WTC11 (cell line): ENCODE data around the gene ADCY1. TPM values are rescaled to one million over a fixed set of nuclear protein-coding genes. Genes with fewer than 3 reads are reported as not detected.

Experiments used
- ATAC-seq: fragments of 200-7000 bp; cut with Tn5 transposase; 2 replicates; pipeline ENCODE4 v1.10.0; 2021; ENCODE audit warnings: mild to moderate bottlenecking, moderate library complexity
- CTCF ChIA-PET: fragments of 300-600 bp; sonication (Branson Sonifier 250); formaldehyde crosslinking; loops from one replicate; lab custom pipeline; 2021; ENCODE audit warnings: antibody characterized with exemption; lab: Charles Lee
- POLR2A ChIA-PET: fragments of 350-600 bp; sonication (Branson Sonifier 250); formaldehyde crosslinking; loops from one replicate; lab custom pipeline; 2021; ENCODE audit warnings: antibody characterized with exemption; lab: Charles Lee
- DNase-seq: peaks from one replicate; pipeline ENCODE4 v3.0.0; 2021; ENCODE audit warnings: low spot score
- H3K27ac Mint-ChIP-seq: 2 replicates; pipeline ENCODE4 v1.8.0; 2021; ENCODE audit warnings: mixed read lengths
- H3K27me3 Mint-ChIP-seq: 2 replicates; pipeline ENCODE4 v1.8.0; 2021; ENCODE audit warnings: low read depth, mild to moderate bottlenecking, moderate library complexity, mixed read lengths
- H3K36me3 Mint-ChIP-seq: 2 replicates; pipeline ENCODE4 v1.8.0; 2021; ENCODE audit warnings: mixed read lengths
- H3K4me1 Mint-ChIP-seq: 2 replicates; pipeline ENCODE4 v1.8.0; 2022; ENCODE audit warnings: mixed read lengths
- H3K4me3 Mint-ChIP-seq: 2 replicates; pipeline ENCODE4 v1.8.0; 2021; ENCODE audit warnings: mild to moderate bottlenecking, moderate library complexity, mixed read lengths
- H3K9me3 Mint-ChIP-seq: 2 replicates; pipeline ENCODE4 v1.8.0; 2021; ENCODE audit warnings: mixed read lengths
- ATF1 ChIP-seq: sonication (generic); formaldehyde crosslinking; IDR thresholded peaks from 2 replicates; pipeline ENCODE4 v1.8.1; 2023; ENCODE audit warnings: mild to moderate bottlenecking, moderate library complexity, missing genetic modification reagents
- ATF3 ChIP-seq: sonication (generic); formaldehyde crosslinking; conservative IDR thresholded peaks from 2 replicates; pipeline ENCODE4 v1.8.1; 2022; ENCODE audit warnings: mild to moderate bottlenecking, missing genetic modification reagents
- CDX4 ChIP-seq: fragments of 250-450 bp; sonication (Bioruptor Pico); IDR thresholded peaks from 2 replicates; pipeline ENCODE4 v1.9.0; 2021; ENCODE audit warnings: moderate library complexity, mild to moderate bottlenecking, inconsistent platforms, borderline replicate concordance
- CREM ChIP-seq: sonication (generic); formaldehyde crosslinking; IDR thresholded peaks from 2 replicates; pipeline ENCODE4 v1.8.1; 2022; ENCODE audit warnings: mild to moderate bottlenecking, missing genetic modification reagents, moderate library complexity
- E2F1 ChIP-seq: sonication (generic); formaldehyde crosslinking; IDR thresholded peaks from 2 replicates; pipeline ENCODE4 v1.8.0; 2022; ENCODE audit warnings: mild to moderate bottlenecking, missing genetic modification reagents
- ELF4 ChIP-seq: sonication (generic); formaldehyde crosslinking; IDR thresholded peaks from 2 replicates; pipeline ENCODE4 v1.8.1; 2022; ENCODE audit warnings: low read depth, mild to moderate bottlenecking, moderate library complexity, missing genetic modification reagents
- ESRRA ChIP-seq: sonication (generic); formaldehyde crosslinking; IDR thresholded peaks from 2 replicates; pipeline ENCODE4 v1.8.1; 2022; ENCODE audit warnings: mild to moderate bottlenecking, missing genetic modification reagents, borderline replicate concordance
- KAT7 ChIP-seq: sonication (generic); formaldehyde crosslinking; IDR thresholded peaks from 2 replicates; pipeline ENCODE4 v1.8.1; 2023; ENCODE audit warnings: missing genetic modification reagents, mild to moderate bottlenecking, borderline replicate concordance
- NR1H2 ChIP-seq: sonication (generic); formaldehyde crosslinking; IDR thresholded peaks from 2 replicates; pipeline ENCODE4 v1.9.0; 2021; ENCODE audit warnings: mild to moderate bottlenecking, moderate library complexity, missing genetic modification reagents
- TCF7 ChIP-seq: sonication (generic); formaldehyde crosslinking; IDR thresholded peaks from 2 replicates; pipeline ENCODE4 v1.8.0; 2022; ENCODE audit warnings: mild to moderate bottlenecking, low read depth, missing genetic modification reagents, moderate library complexity
- TEAD4 ChIP-seq: sonication (generic); formaldehyde crosslinking; IDR thresholded peaks from 2 replicates; pipeline ENCODE4 v1.8.0; 2022; ENCODE audit warnings: mild to moderate bottlenecking, missing genetic modification reagents
- ZNF121 ChIP-seq: sonication (generic); formaldehyde crosslinking; IDR thresholded peaks from 2 replicates; pipeline ENCODE4 v1.8.0; 2023; ENCODE audit warnings: missing genetic modification reagents
- ZNF416 ChIP-seq: fragments of 250-450 bp; sonication (Bioruptor Pico); IDR thresholded peaks from 2 replicates; pipeline ENCODE4 v1.9.0; 2021; ENCODE audit warnings: mild to moderate bottlenecking, inconsistent platforms
- ZNF671 ChIP-seq: fragments of 250-450 bp; sonication (Bioruptor Pico); IDR thresholded peaks from 2 replicates; pipeline ENCODE4 v1.8.0; 2021; ENCODE audit warnings: mild to moderate bottlenecking
- total RNA-seq: library from RNA; stranded (reverse); gene quantifications from 3 replicates; pipeline ENCODE4 v1.2.3, GENCODE V29; 2021
- TF ChIP-seq, protein P1 (sequence below): sonication (generic); formaldehyde crosslinking; IDR thresholded peaks from 2 replicates; pipeline ENCODE4 v1.8.1; 2022; ENCODE audit warnings: mild to moderate bottlenecking, missing genetic modification reagents, moderate library complexity, borderline replicate concordance
- TF ChIP-seq, protein P2 (sequence below): sonication (generic); formaldehyde crosslinking; IDR thresholded peaks from 2 replicates; pipeline ENCODE4 v1.8.1; 2023; ENCODE audit warnings: mild to moderate bottlenecking, missing genetic modification reagents, moderate library complexity
- TF ChIP-seq, protein P3 (sequence below): sonication (generic); formaldehyde crosslinking; IDR thresholded peaks from 2 replicates; pipeline ENCODE4 v1.8.1; 2023; ENCODE audit warnings: mild to moderate bottlenecking, missing genetic modification reagents

ADCY1 gene
- total RNA-seq, 1 experiment from 2014 or later = 29.0 TPM

DNA sequence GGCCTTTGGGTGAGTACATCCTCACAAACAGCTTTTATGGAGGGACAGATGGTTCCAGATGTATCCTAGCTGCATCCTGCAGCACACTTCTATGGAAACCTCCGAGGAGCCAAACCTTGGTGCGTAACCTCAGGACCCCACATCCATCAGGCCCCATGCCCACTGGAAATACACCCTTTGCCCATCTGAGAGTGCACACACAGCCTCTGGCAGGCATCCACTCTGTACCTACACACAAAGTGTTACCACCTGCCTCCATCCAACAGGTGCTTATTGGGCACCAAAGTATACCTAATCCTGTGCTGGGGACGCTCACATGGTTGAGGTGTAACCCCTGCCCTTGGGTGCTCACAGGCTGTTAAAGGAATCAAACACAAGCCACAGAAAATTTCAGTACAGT is 117.9 kb downstream of the ADCY1 start:
- no peak for DNase-seq
- no peak overlapping the region for H3K27ac Mint-ChIP-seq
- no peak for TF ChIP-seq ELF4
- TF ChIP-seq ZNF416 = no peak
- TF ChIP-seq, protein P1, sequence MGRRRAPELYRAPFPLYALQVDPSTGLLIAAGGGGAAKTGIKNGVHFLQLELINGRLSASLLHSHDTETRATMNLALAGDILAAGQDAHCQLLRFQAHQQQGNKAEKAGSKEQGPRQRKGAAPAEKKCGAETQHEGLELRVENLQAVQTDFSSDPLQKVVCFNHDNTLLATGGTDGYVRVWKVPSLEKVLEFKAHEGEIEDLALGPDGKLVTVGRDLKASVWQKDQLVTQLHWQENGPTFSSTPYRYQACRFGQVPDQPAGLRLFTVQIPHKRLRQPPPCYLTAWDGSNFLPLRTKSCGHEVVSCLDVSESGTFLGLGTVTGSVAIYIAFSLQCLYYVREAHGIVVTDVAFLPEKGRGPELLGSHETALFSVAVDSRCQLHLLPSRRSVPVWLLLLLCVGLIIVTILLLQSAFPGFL (CRISPR knock-in tag) = no peak
- no peak for TF ChIP-seq ATF1 (CRISPR knock-in tag)
- TF ChIP-seq ESRRA (CRISPR knock-in tag) = no peak
- TF ChIP-seq, protein P2, sequence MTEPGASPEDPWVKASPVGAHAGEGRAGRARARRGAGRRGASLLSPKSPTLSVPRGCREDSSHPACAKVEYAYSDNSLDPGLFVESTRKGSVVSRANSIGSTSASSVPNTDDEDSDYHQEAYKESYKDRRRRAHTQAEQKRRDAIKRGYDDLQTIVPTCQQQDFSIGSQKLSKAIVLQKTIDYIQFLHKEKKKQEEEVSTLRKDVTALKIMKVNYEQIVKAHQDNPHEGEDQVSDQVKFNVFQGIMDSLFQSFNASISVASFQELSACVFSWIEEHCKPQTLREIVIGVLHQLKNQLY = no peak
- TF ChIP-seq TCF7 (CRISPR knock-in tag) = no peak
- no peak for TF ChIP-seq NR1H2 (CRISPR knock-in tag)
- no peak for TF ChIP-seq CDX4 (CRISPR knock-in tag)
- TF ChIP-seq, protein P3, sequence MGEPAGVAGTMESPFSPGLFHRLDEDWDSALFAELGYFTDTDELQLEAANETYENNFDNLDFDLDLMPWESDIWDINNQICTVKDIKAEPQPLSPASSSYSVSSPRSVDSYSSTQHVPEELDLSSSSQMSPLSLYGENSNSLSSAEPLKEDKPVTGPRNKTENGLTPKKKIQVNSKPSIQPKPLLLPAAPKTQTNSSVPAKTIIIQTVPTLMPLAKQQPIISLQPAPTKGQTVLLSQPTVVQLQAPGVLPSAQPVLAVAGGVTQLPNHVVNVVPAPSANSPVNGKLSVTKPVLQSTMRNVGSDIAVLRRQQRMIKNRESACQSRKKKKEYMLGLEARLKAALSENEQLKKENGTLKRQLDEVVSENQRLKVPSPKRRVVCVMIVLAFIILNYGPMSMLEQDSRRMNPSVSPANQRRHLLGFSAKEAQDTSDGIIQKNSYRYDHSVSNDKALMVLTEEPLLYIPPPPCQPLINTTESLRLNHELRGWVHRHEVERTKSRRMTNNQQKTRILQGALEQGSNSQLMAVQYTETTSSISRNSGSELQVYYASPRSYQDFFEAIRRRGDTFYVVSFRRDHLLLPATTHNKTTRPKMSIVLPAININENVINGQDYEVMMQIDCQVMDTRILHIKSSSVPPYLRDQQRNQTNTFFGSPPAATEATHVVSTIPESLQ (CRISPR knock-in tag) = no peak
- no peak for TF ChIP-seq E2F1 (CRISPR knock-in tag)
- no peak for TF ChIP-seq ZNF121 (CRISPR knock-in tag)
- H3K9me3 Mint-ChIP-seq = no peaks in the 10 kb centered on the region
- peaks cover 14% of the 10 kb centered on the region; the same call in 1 of the 2 replicates for H3K36me3 Mint-ChIP-seq
- no peaks in the 10 kb centered on the region for H3K4me1 Mint-ChIP-seq
- H3K4me3 Mint-ChIP-seq = no peak overlapping the region
- ATAC-seq = no peak
- POLR2A ChIA-PET = no interaction called here
- H3K27me3 Mint-ChIP-seq = no peaks in the 10 kb centered on the region
- CTCF ChIA-PET = no interaction called here

GRCh38 chr7:45695249-45695995 is 121.3 kb downstream of the ADCY1 start:
- ChIA-PET CTCF (interaction anchor here (0.6 to 1.8 kb wide), 2 partner anchors 32 to 70 kb away, joined by 4 to 12 read pairs; no protein-coding TSS in a partner anchor), POLR2A (interaction anchor here (0.7 kb wide), 1 partner anchor 62 kb away, joined by 4 read pairs; no protein-coding TSS in a partner anchor)
- H3K27ac Mint-ChIP-seq = no peak overlapping the region
- H3K27me3 Mint-ChIP-seq = no peaks in the 10 kb centered on the region
- ATAC-seq = no peak
- no peak overlapping the region for H3K4me3 Mint-ChIP-seq
- H3K9me3 Mint-ChIP-seq = no peaks in the 10 kb centered on the region
- DNase-seq = no peak
- H3K36me3 Mint-ChIP-seq = peaks cover 14% of the 10 kb centered on the region; the same call in 1 of the 2 replicates
- no peaks in the 10 kb centered on the region for H3K4me1 Mint-ChIP-seq
- TF ChIP-seq TEAD4 (CRISPR knock-in tag) = no peak
- TF ChIP-seq ATF3 = no peak
- no peak for TF ChIP-seq ZNF671 (CRISPR knock-in tag)
- no peak for TF ChIP-seq CREM (CRISPR knock-in tag)
- TF ChIP-seq KAT7 (CRISPR knock-in tag) = no peak
